HepG2 (cell line): ENCODE data around the gene ARF4. TPM values are rescaled to one million over a fixed set of nuclear protein-coding genes. Genes with fewer than 3 reads are reported as not detected.
A peak's percentile ranks its signal among the peaks of the same experiment; 100 is the strongest.

Experiments used
- GATAD2A ChIP-seq: IDR thresholded peaks from 2 replicates; pipeline ENCODE4 v1.6.1; 2016
- HHEX ChIP-seq: IDR thresholded peaks from 2 replicates; pipeline ENCODE4 v1.6.1; 2016; ENCODE audit warnings: control low read depth
- MEIS1 ChIP-seq: sonication (generic); formaldehyde crosslinking; IDR thresholded peaks from 2 replicates; pipeline ENCODE4 v1.9.0; 2021; ENCODE audit warnings: mild to moderate bottlenecking, missing genetic modification reagents, moderate library complexity, borderline replicate concordance
- NFKBIZ ChIP-seq: IDR thresholded peaks from 2 replicates; pipeline ENCODE4 v1.6.1; 2018; ENCODE audit warnings: missing genetic modification reagents, missing compliant biosample characterization
- NONO ChIP-seq, 2 experiments: fragments of 450-650 bp in 1 of 2; sonication (generic) in 1 of 2; formaldehyde crosslinking in 1 of 2; IDR thresholded peaks in 1 of 2; conservative IDR thresholded peaks in 1 of 2; 2 replicates each; pipeline versions ENCODE4 v1.6.1 to v1.8.0; 2017 to 2022; ENCODE audit warnings: mild to moderate bottlenecking in 1 of 2, missing genetic modification reagents in 1 of 2, moderate library complexity in 1 of 2
- RBAK ChIP-seq: sonication (generic); formaldehyde crosslinking; IDR thresholded peaks from 2 replicates; pipeline ENCODE4 v1.5.1; 2020; ENCODE audit warnings: mild to moderate bottlenecking, missing genetic modification reagents
- SIN3B ChIP-seq: fragments of 150-350 bp; IDR thresholded peaks from 2 replicates; pipeline ENCODE4 v1.6.1; 2014; ENCODE audit warnings: low read length
- SKI ChIP-seq: fragments of 450-650 bp; IDR thresholded peaks from one replicate; pipeline ENCODE4 v1.6.1; 2018; ENCODE audit warnings: mild to moderate bottlenecking; ENCODE audit not compliant: partially characterized antibody
- SP1 ChIP-seq, 2 experiments: fragments of 450-650 bp in 1 of 2; sonication (generic) in 1 of 2; formaldehyde crosslinking in 1 of 2; IDR thresholded peaks; 2 replicates each; pipeline versions ENCODE4 v1.4.0 to v1.6.1; 2016 to 2020; ENCODE audit warnings: missing genetic modification reagents in 1 of 2
- SYNCRIP ChIP-seq: fragments of 200-400 bp; formaldehyde crosslinking; IDR thresholded peaks from 2 replicates; pipeline ENCODE4 v1.6.1; 2018; ENCODE audit warnings: mild to moderate bottlenecking, low read depth, low read length; ENCODE audit not compliant: insufficient read depth
- TSC22D2 ChIP-seq: sonication (generic); formaldehyde crosslinking; IDR thresholded peaks from 2 replicates; pipeline ENCODE4 v1.5.1; 2020; ENCODE audit warnings: missing genetic modification reagents, mild to moderate bottlenecking, borderline replicate concordance
- ZFY ChIP-seq: sonication (generic); formaldehyde crosslinking; IDR thresholded peaks from 2 replicates; pipeline ENCODE4 v1.4.0; 2020; ENCODE audit warnings: missing genetic modification reagents
- ZNF354B ChIP-seq: sonication (generic); formaldehyde crosslinking; IDR thresholded peaks from 2 replicates; pipeline ENCODE4 v1.8.0; 2022; ENCODE audit warnings: mild to moderate bottlenecking, missing genetic modification reagents
- ZNF557 ChIP-seq: sonication (generic); formaldehyde crosslinking; IDR thresholded peaks from 2 replicates; pipeline ENCODE4 v1.4.0; 2020; ENCODE audit warnings: missing genetic modification reagents
- ZNF678 ChIP-seq: sonication (generic); formaldehyde crosslinking; IDR thresholded peaks from 2 replicates; pipeline ENCODE4 v1.4.0; 2020; ENCODE audit warnings: mild to moderate bottlenecking, missing genetic modification reagents
- polyA plus RNA-seq, 8 experiments: library from polyadenylated mRNA; depleted of rRNA in 3 of 8; stranded (reverse) in 7 of 8; unstranded in 1 of 8; fragments of >200 nt; fragmentation: Illumina TruSeq in 4 of 8; extraction: Trizol in 4 of 8; gene quantifications; 2 replicates each; pipeline versions ENCODE4 v1.2.1 to v1.2.3, GENCODE V29; 2011 to 2016; ENCODE audit warnings: low read depth in 4 of 8, missing spikeins in 1 of 8, mixed read lengths in 1 of 8; ENCODE audit not compliant: insufficient read depth in 1 of 8
- total RNA-seq, 5 experiments: library from RNA; depleted of rRNA; stranded (reverse); fragments of >200 nt; fragmentation: Illumina TruSeq; extraction: Trizol; gene quantifications; 2 replicates each; pipeline ENCODE4 v1.2.3, GENCODE V29; 2016; ENCODE audit warnings: low read depth in 1 of 5
- TF ChIP-seq, protein P1 (sequence below): sonication (generic); formaldehyde crosslinking; conservative IDR thresholded peaks from 2 replicates; pipeline ENCODE4 v1.4.0; 2020; ENCODE audit warnings: missing genetic modification reagents
- TF ChIP-seq, protein P2 (sequence below): sonication (generic); formaldehyde crosslinking; IDR thresholded peaks from 2 replicates; pipeline ENCODE4 v1.4.0; 2020; ENCODE audit warnings: missing genetic modification reagents, borderline replicate concordance
- TF ChIP-seq, protein P3 (sequence below): sonication (generic); formaldehyde crosslinking; IDR thresholded peaks from 2 replicates; pipeline ENCODE4 v1.9.0; 2021; ENCODE audit warnings: missing genetic modification reagents, borderline replicate concordance
- TF ChIP-seq, protein P4 (sequence below): sonication (generic); formaldehyde crosslinking; IDR thresholded peaks from 2 replicates; pipeline ENCODE4 v1.4.0; 2020; ENCODE audit warnings: missing genetic modification reagents
- TF ChIP-seq, protein P5 (sequence below): IDR thresholded peaks from 2 replicates; pipeline ENCODE4 v1.6.1; 2016; ENCODE audit warnings: control low read depth

Gene ARF4
- total and polyA plus RNA-seq, 2 of the 13 experiments (the other 11 are each of a cell fraction or from before 2014, with no cell fraction given): 184 to 250 TPM

DNA sequence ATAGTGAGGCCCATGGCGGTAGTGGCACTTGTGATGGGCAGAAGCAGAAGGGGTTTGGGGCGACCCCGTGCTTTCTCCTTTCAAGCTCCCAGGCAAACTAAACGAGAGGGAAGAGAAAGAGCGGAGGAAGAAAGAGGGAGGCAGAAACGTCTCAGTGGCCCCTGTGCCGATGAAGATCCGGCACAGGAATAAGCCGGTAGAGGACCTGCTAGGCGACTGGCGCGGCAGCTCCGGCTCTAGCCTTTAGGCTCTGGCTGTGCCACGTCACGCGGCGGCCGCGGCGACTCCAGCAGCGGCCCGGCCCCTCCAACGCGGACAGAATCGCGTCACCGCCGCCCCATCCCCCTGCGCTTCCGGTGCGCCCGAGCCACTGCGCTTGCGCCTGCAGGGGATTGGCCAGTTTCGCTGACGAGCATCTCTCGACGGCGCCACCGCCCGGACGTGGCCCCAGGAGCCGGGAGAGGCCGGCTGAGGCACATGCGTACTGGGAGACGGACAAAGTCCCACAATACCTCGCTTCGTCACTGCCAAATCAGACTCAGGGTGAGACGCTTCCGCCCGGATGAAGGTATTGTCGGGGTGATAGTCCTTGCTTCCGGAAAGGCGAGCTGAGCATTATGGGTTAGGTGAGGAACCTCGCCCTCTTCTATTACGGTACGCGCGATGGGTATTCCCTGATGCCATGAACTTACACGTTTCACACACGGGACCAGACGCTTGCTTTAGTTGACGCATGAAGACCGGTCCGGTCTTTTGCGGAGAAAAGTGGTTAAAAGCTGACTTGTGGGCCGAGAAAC is at the start of gene ARF4 (continued):
- peak; percentile 63; the same call in 1 of the 2 replicates for TF ChIP-seq TSC22D2 (CRISPR knock-in tag)
- no peak for TF ChIP-seq NONO (IDR thresholded peaks at IDR 0.05)
- peak; percentile 96; the same call in 1 of the 2 replicates for TF ChIP-seq NONO (CRISPR knock-in tag; conservative IDR thresholded peaks at IDR 0.05)
- TF ChIP-seq SP1 (IDR thresholded peaks at IDR 0.05): no peak
- TF ChIP-seq SP1 (CRISPR knock-in tag; IDR thresholded peaks at IDR 0.05): peak; percentile 52
- TF ChIP-seq, protein P1, sequence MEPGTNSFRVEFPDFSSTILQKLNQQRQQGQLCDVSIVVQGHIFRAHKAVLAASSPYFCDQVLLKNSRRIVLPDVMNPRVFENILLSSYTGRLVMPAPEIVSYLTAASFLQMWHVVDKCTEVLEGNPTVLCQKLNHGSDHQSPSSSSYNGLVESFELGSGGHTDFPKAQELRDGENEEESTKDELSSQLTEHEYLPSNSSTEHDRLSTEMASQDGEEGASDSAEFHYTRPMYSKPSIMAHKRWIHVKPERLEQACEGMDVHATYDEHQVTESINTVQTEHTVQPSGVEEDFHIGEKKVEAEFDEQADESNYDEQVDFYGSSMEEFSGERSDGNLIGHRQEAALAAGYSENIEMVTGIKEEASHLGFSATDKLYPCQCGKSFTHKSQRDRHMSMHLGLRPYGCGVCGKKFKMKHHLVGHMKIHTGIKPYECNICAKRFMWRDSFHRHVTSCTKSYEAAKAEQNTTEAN (CRISPR knock-in tag): no peak; the same call in 1 of the 2 replicates
- TF ChIP-seq RBAK (CRISPR knock-in tag): no peak
- no peak; the same call in 1 of the 2 replicates for TF ChIP-seq ZNF557
- TF ChIP-seq ZNF354B (CRISPR knock-in tag): no peak
- TF ChIP-seq ZFY (CRISPR knock-in tag): peak; percentile 89
- no peak for TF ChIP-seq ZNF678
- TF ChIP-seq, protein P2, sequence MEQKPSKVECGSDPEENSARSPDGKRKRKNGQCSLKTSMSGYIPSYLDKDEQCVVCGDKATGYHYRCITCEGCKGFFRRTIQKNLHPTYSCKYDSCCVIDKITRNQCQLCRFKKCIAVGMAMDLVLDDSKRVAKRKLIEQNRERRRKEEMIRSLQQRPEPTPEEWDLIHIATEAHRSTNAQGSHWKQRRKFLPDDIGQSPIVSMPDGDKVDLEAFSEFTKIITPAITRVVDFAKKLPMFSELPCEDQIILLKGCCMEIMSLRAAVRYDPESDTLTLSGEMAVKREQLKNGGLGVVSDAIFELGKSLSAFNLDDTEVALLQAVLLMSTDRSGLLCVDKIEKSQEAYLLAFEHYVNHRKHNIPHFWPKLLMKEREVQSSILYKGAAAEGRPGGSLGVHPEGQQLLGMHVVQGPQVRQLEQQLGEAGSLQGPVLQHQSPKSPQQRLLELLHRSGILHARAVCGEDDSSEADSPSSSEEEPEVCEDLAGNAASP (CRISPR knock-in tag): peak; percentile 72
- peak; percentile 28; the same call in 1 of the 2 replicates for TF ChIP-seq GATAD2A (CRISPR knock-in tag)
- TF ChIP-seq MEIS1: peak; percentile 93; the same call in 1 of the 2 replicates
- TF ChIP-seq, protein P3, sequence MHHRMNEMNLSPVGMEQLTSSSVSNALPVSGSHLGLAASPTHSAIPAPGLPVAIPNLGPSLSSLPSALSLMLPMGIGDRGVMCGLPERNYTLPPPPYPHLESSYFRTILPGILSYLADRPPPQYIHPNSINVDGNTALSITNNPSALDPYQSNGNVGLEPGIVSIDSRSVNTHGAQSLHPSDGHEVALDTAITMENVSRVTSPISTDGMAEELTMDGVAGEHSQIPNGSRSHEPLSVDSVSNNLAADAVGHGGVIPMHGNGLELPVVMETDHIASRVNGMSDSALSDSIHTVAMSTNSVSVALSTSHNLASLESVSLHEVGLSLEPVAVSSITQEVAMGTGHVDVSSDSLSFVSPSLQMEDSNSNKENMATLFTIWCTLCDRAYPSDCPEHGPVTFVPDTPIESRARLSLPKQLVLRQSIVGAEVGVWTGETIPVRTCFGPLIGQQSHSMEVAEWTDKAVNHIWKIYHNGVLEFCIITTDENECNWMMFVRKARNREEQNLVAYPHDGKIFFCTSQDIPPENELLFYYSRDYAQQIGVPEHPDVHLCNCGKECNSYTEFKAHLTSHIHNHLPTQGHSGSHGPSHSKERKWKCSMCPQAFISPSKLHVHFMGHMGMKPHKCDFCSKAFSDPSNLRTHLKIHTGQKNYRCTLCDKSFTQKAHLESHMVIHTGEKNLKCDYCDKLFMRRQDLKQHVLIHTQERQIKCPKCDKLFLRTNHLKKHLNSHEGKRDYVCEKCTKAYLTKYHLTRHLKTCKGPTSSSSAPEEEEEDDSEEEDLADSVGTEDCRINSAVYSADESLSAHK: no peak
- no peak for TF ChIP-seq NFKBIZ (CRISPR knock-in tag)
- TF ChIP-seq SYNCRIP: no peak
- TF ChIP-seq, protein P4, sequence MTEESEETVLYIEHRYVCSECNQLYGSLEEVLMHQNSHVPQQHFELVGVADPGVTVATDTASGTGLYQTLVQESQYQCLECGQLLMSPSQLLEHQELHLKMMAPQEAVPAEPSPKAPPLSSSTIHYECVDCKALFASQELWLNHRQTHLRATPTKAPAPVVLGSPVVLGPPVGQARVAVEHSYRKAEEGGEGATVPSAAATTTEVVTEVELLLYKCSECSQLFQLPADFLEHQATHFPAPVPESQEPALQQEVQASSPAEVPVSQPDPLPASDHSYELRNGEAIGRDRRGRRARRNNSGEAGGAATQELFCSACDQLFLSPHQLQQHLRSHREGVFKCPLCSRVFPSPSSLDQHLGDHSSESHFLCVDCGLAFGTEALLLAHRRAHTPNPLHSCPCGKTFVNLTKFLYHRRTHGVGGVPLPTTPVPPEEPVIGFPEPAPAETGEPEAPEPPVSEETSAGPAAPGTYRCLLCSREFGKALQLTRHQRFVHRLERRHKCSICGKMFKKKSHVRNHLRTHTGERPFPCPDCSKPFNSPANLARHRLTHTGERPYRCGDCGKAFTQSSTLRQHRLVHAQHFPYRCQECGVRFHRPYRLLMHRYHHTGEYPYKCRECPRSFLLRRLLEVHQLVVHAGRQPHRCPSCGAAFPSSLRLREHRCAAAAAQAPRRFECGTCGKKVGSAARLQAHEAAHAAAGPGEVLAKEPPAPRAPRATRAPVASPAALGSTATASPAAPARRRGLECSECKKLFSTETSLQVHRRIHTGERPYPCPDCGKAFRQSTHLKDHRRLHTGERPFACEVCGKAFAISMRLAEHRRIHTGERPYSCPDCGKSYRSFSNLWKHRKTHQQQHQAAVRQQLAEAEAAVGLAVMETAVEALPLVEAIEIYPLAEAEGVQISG: peak; percentile 90
- TF ChIP-seq, protein P5, sequence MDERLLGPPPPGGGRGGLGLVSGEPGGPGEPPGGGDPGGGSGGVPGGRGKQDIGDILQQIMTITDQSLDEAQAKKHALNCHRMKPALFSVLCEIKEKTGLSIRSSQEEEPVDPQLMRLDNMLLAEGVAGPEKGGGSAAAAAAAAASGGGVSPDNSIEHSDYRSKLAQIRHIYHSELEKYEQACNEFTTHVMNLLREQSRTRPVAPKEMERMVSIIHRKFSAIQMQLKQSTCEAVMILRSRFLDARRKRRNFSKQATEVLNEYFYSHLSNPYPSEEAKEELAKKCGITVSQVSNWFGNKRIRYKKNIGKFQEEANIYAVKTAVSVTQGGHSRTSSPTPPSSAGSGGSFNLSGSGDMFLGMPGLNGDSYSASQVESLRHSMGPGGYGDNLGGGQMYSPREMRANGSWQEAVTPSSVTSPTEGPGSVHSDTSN (CRISPR knock-in tag): no peak
- no peak for TF ChIP-seq HHEX (CRISPR knock-in tag)
- TF ChIP-seq SKI: no peak
- 0 out of 2 replicates have a peak, but pooled peaks have one; percentile 38 for TF ChIP-seq SIN3B
